Suprapubic skin (tissue), 4 donors: Measurements from ENCODE around the gene GRB14. TPM values are rescaled to one million over a fixed set of nuclear protein-coding genes. Genes with fewer than 3 reads are reported as not detected.

ENCODE experiments used
- DNase-seq, 2 donors: peaks; one replicate each; pipeline ENCODE4 v3.0.0-alpha.2; 2019; ENCODE audit warnings: low spot score in 2 of 2
- H3K27ac ChIP-seq: fragments of 200-600 bp; sonication (generic); one replicate; pipeline ENCODE4 v1.5.1; 2019
- H3K27me3 ChIP-seq: fragments of 200-600 bp; sonication (generic); one replicate; pipeline ENCODE4 v1.5.1; 2019
- H3K36me3 ChIP-seq: fragments of 200-600 bp; sonication (generic); one replicate; pipeline ENCODE4 v1.5.1; 2019
- H3K4me1 ChIP-seq: fragments of 200-600 bp; sonication (generic); one replicate; pipeline ENCODE4 v1.5.1; 2019
- H3K4me3 ChIP-seq: fragments of 200-600 bp; sonication (generic); one replicate; pipeline ENCODE4 v1.5.1; 2019; ENCODE audit warnings: mild to moderate bottlenecking
- H3K9me3 ChIP-seq: fragments of 200-600 bp; sonication (generic); one replicate; pipeline ENCODE4 v1.5.1; 2019
- EP300 ChIP-seq: sonication (generic); formaldehyde crosslinking; IDR thresholded peaks from one replicate; pipeline ENCODE4 v1.6.1; 2017; ENCODE audit warnings: antibody characterized with exemption
- POLR2A ChIP-seq, 2 donors: fragments of 450-650 bp; IDR thresholded peaks; one replicate each; pipeline ENCODE4 v1.6.1; 2017; ENCODE audit warnings: antibody characterized with exemption in 2 of 2, mild to moderate bottlenecking in 2 of 2, moderate library complexity in 2 of 2
- POLR2AphosphoS5 ChIP-seq, 3 donors: sonication (generic); formaldehyde crosslinking; IDR thresholded peaks; one replicate each; pipeline ENCODE4 v1.6.1; 2017; ENCODE audit warnings: antibody characterized with exemption in 3 of 3
- whole genome bisulfite sequencing: methylation state at CpG from one replicate; pipeline ENCODE4 v1.1.5; 2018; 5-methylcytosine and 5-hydroxymethylcytosine counted together
- total RNA-seq, 4 donors: library from RNA; depleted of rRNA; stranded (reverse); fragments of >200 nt; gene quantifications; one replicate each; pipeline ENCODE4 v1.1.0, GENCODE V29; 2016
- TF ChIP-seq, protein P1 (sequence below), 2 donors: fragments of 200-600 bp in 1 of 2; fragments of 450-650 bp in 1 of 2; sonication (generic) in 1 of 2; IDR thresholded peaks; one replicate each; pipeline ENCODE4 v1.5.1; 2016 to 2019; ENCODE audit warnings: antibody characterized with exemption in 2 of 2, mild to moderate bottlenecking in 1 of 2, moderate library complexity in 1 of 2

The GRB14 gene
- total RNA-seq, 4 donors from 2014 or later: 2.2 to 8.4 (median 5.1) TPM

DNA sequence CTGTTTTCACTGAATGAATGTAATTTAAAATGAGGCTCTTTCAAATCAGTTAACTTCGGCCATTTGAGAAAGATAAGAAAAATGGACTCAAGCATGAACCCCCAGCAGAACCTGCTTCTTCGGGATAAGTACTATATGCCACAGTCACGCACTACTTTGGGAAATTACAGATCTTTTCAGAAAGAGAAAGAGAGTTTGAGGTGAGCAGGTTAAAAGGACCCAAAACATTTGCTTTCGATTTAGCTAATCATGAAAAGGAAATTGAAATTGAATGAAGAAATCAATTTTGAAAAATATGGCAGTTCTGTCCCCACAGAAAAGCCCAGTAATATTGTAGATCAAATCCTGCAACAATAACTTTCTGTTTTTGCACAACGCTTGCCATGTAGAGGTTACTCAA lies 156.9 kb downstream of the GRB14 start:
- 86% methylated on average over 5 of the region's 5 CpGs for WGBS

GRCh38 chr2:164458792-164459191 lies 162.5 kb downstream of the GRB14 start:
- TF ChIP-seq, protein P1, sequence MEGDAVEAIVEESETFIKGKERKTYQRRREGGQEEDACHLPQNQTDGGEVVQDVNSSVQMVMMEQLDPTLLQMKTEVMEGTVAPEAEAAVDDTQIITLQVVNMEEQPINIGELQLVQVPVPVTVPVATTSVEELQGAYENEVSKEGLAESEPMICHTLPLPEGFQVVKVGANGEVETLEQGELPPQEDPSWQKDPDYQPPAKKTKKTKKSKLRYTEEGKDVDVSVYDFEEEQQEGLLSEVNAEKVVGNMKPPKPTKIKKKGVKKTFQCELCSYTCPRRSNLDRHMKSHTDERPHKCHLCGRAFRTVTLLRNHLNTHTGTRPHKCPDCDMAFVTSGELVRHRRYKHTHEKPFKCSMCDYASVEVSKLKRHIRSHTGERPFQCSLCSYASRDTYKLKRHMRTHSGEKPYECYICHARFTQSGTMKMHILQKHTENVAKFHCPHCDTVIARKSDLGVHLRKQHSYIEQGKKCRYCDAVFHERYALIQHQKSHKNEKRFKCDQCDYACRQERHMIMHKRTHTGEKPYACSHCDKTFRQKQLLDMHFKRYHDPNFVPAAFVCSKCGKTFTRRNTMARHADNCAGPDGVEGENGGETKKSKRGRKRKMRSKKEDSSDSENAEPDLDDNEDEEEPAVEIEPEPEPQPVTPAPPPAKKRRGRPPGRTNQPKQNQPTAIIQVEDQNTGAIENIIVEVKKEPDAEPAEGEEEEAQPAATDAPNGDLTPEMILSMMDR (IDR thresholded peaks at IDR 0.05): no peak
- WGBS: 75% methylated on average over 2 of the region's 2 CpGs
- H3K27ac ChIP-seq: no peak overlapping the region
- H3K4me1 ChIP-seq: no peaks in the 10 kb centered on the region
- no peaks in the 10 kb centered on the region for H3K36me3 ChIP-seq
- H3K27me3 ChIP-seq: no peaks in the 10 kb centered on the region
- DNase-seq: no peak
- H3K4me3 ChIP-seq: no peak overlapping the region
- no peaks in the 10 kb centered on the region for H3K9me3 ChIP-seq

More for the DNA sequence above, 156.9 kb downstream of the GRB14 start:
- DNase-seq: no peak
- no peaks in the 10 kb centered on the region for H3K9me3 ChIP-seq
- no peaks in the 10 kb centered on the region for H3K4me1 ChIP-seq
- no peaks in the 10 kb centered on the region for H3K27me3 ChIP-seq
- no peak overlapping the region for H3K27ac ChIP-seq
- H3K4me3 ChIP-seq: no peak overlapping the region
- TF ChIP-seq POLR2AphosphoS5 (IDR thresholded peaks at IDR 0.05) (no peak), POLR2A (IDR thresholded peaks at IDR 0.05) (no peak), EP300 (no peak)
- TF ChIP-seq, protein P1 (IDR thresholded peaks at IDR 0.05): no peak
- no peaks in the 10 kb centered on the region for H3K36me3 ChIP-seq

- Histone ChIP-seq H3K4me3 (no peak overlapping the region), H3K27me3 (no peaks in the 10 kb centered on the region), H3K4me1 (no peaks in the 10 kb centered on the region), H3K9me3 (no peaks in the 10 kb centered on the region), H3K36me3 (no peaks in the 10 kb centered on the region), H3K27ac (no peak overlapping the region)
- no peak for TF ChIP-seq POLR2A (IDR thresholded peaks at IDR 0.05)
- TF ChIP-seq, protein P1 (IDR thresholded peaks at IDR 0.05): no peak
- no peak for TF ChIP-seq POLR2AphosphoS5 (IDR thresholded peaks at IDR 0.05)
- no peak for TF ChIP-seq EP300
- DNase-seq: no peak
- WGBS: 93% methylated on average over 1 of the region's 1 CpG
Measured at GRCh38 chr2:164457271-164457670, 164.0 kb downstream of the GRB14 start.

DNA sequence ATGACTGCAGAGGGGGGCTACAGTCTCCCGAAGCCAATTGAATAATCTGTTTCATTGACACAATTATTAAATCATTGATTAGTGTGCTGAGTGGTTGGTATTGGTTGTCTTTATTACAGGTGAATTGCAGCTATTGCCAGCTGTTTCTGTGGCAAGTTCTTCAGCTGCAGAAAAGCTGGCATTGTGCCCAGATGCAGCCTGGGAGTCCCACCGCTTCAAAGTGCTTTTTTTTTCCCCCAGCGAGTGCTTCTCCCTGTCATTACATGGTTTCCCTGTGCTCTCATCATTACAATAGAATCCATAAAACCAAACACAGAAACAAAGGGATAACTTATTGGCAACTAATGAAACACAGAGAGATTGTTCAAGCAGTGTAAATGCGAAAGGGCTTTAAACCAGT lies 164.7 kb downstream of the GRB14 start:
- no peak for TF ChIP-seq EP300
- no peak for TF ChIP-seq POLR2AphosphoS5 (IDR thresholded peaks at IDR 0.05)
- TF ChIP-seq POLR2A (IDR thresholded peaks at IDR 0.05): no peak
- TF ChIP-seq, protein P1 (IDR thresholded peaks at IDR 0.05): no peak
- no peaks in the 10 kb centered on the region for H3K9me3 ChIP-seq
- H3K27ac ChIP-seq: no peak overlapping the region
- no peaks in the 10 kb centered on the region for H3K4me1 ChIP-seq
- WGBS: 21% methylated on average over 4 of the region's 4 CpGs
- H3K4me3 ChIP-seq: no peak overlapping the region
- DNase-seq: no peak
- H3K27me3 ChIP-seq: no peaks in the 10 kb centered on the region
- H3K36me3 ChIP-seq: no peaks in the 10 kb centered on the region

- H3K27ac ChIP-seq: no peak overlapping the region
- no peaks in the 10 kb centered on the region for H3K36me3 ChIP-seq
- H3K27me3 ChIP-seq: no peaks in the 10 kb centered on the region
- H3K4me1 ChIP-seq: no peaks in the 10 kb centered on the region
- TF ChIP-seq, protein P1 (IDR thresholded peaks at IDR 0.05): no peak
- TF ChIP-seq POLR2AphosphoS5 (IDR thresholded peaks at IDR 0.05): no peak
- no peak for TF ChIP-seq POLR2A (IDR thresholded peaks at IDR 0.05)
- TF ChIP-seq EP300: no peak
- 39% methylated on average over 5 of the region's 5 CpGs for WGBS
- H3K9me3 ChIP-seq: no peaks in the 10 kb centered on the region
- DNase-seq: no peak
- no peak overlapping the region for H3K4me3 ChIP-seq
Measured at GRCh38 chr2:164453656-164454305, 167.5 kb downstream of the GRB14 start.
